HG02852 (cell line): ENCODE measurements around the gene ETV3L.
"Not testable (repeated sequence)": the region's sequence is repeated elsewhere in the genome, so short reads cannot be mapped to it uniquely, and the experiment has no call there.

Experiments
- ATAC-seq: cut with Tn5 transposase; IDR thresholded peaks from one replicate; pipeline ENCODE4 v1.9.1; 2021; ENCODE audit warnings: mild to moderate bottlenecking, moderate library complexity; ENCODE audit not compliant: unreplicated experiment

Gene ETV3L

GRCh38 chr1:157084720-157085119 is 14.9 kb downstream of the ETV3L start:
- no peak for ATAC-seq

DNA sequence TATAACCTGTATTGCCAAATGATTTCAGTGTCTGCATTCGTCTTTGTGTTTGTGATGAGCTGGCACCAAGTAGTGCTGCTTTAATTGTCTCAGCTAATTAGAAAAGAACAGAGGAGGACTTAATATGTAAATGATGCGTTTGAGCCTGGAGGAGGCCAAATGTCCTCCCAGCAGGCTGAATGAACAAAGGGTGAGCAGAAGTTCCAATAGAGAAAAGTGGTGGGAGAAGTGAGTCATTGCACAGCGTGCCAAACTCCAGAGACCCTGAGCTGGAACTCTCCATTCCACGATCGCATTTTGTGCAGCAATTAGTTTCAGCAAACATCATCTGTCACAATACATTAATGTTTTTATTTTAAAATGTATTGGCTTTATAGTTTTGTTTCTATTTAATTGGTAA is 17.9 kb downstream of the ETV3L start:
- ATAC-seq, result no peak

GRCh38 chr1:157080714-157081113 is 18.9 kb downstream of the ETV3L start:
- no peak for ATAC-seq

GRCh38 chr1:157077394-157077793 is 22.2 kb downstream of the ETV3L start:
- no peak for ATAC-seq

GRCh38 chr1:157073944-157074685 is 25.5 kb downstream of the ETV3L start:
- ATAC-seq, result no peak

DNA sequence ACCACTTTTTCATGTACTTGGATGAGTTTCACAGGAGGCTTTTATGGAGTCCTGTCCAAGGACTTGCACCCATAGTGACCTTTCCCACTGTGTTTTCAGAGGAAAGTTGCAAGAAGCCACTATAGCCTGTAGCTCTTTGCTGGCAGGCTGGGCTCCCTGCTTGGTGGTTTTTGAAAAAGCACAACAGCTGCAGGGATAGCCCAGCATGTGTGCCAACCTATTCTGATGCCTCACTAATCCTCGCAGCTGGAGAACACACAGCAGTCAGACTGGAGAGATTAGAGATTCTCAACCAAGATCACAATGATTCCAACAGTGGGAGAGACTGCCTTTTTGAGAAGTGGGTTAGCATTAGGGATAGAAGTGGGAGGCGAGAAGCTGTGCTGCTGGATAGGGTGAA is 30.0 kb downstream of the ETV3L start:
- ATAC-seq, result no peak

DNA sequence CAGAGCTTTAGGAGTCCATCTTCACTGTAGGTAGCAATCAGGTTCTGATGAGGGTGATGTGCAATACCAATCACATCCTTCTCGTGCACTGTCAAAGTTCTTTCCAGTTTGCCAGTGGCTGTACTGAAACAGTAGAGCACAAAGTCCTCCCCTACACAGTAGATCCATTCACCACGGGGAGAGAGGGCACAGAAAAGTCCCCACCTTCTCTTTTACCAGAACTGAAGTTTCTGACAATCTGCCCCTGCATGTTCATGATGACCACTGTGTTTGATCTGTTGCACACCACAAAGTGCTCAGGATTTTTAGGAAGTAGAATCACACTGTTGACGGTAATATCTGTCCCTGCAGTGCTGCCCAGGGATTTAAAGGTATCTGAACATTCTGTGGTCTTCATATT is 40.4 kb downstream of the ETV3L start:
- ATAC-seq, result not testable (repeated sequence)

DNA sequence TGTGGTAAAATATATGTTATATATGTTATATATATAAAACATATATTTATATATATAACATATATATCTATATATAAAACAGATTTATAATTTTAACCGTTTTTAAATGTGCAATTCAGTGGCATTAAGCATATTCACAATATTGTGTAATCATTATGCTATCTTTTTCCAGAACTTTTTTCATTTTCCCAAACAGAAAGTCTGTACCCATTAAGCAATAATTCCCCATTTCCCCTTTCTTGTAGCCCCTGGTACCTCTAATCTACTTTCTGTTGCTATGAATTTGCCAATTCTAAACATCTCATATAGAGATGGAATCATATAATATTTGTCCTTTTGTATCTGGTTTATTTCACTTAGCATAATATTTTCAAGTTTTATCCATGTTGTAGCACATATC is 43.3 kb downstream of the ETV3L start:
- no peak for ATAC-seq

GRCh38 chr1:157055729-157056128 is 43.9 kb downstream of the ETV3L start:
- ATAC-seq, result not testable (repeated sequence)

DNA sequence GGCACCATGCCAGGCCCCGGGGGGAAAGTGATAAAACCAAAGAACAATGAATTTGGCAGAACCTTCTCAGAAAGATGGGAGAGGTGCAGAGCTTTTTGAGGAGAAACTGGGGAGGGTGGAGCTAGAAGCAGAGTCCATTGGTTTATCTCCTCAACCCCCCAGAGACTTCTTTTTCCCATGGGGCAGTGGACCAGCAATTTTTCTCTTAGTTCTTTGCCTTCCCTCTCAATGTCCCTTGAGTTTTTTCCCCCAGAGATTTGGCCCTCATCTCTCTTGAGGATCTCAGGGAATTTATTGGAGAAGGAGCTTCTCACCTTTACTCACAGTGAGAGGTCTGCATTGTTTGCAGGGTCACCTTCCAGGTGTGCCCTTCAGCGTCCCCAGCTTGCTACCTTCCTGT is 48.8 kb downstream of the ETV3L start:
- ATAC-seq, result no peak

- no peak for ATAC-seq
Measured at GRCh38 chr1:157047062-157047410, 52.6 kb downstream of the ETV3L start.

DNA sequence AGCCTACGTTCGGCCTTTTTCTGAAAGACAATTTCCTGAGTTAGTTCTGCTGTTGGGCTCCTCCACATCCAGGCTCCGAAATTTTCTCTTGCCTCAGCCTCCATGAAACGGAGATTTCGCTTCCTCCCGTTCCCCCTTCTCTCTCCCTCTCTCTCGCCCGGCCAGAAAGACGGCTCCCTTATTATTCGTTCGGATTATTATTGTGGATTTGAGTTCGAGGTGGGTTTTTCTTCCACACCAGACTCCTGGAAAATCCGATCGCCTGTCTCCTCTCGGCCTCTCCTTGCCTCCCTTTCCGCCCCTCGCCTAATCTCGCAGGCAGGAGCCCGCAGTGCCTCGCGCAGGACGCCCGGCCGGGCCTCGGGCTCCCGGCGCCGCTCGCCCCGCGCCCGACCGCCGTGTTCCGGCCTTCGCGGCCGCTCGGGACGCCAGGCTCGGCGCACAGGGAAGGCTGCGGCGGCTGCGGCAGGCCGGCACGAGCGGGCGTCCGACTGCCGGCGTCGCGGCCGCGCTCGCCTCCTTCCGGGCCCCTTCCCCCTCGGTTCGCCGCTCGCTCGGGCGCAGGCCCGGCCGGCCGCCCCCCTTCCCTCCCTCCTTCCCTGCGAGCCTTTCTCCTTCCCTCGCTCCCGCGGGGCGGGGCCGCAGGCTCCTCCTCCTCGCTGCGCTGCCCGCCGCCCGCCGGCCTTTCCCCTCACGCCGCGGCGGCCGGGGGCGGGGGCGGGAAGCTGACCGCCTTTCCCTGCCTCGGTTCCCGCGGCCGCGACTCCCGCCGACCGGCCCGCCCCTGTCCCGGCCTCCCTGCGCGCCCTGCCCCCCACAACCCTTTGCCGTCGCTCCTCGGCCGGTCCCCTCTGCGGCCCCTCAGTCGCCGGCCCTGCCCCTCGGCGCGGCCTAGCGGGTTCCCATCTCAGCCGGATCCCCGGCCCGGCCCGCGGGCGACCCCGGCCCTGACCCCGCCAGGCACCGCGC is 54.1 kb downstream of the ETV3L start, which contains the start of gene ARHGEF11:
Gene ARHGEF11 (minus strand): TSS at position 493 of the 969 bp plus-strand sequence. CDS start 1,412 bp downstream, outside the sequence.
- ATAC-seq, result peak; percentile 86

- ATAC-seq, result no peak
Measured at GRCh38 chr1:157044326-157044725, 55.3 kb downstream of the ETV3L start.

- no peak for ATAC-seq
Measured at GRCh38 chr1:157043685-157044084, 55.9 kb downstream of the ETV3L start.

- no peak for ATAC-seq
Measured at GRCh38 chr1:157042846-157043245, 56.8 kb downstream of the ETV3L start.
